ENCODE data around the gene HSD11B1.

The HSD11B1 gene

GRCh38 chr1:209728466-209728865, 23.8 kb downstream of the HSD11B1 start:
- no peak for DNase-seq

GRCh38 chr1:209729436-209729835, 24.8 kb downstream of the HSD11B1 start:
- no peak for DNase-seq

GRCh38 chr1:209732725-209733124, 28.1 kb downstream of the HSD11B1 start:
- no peak for DNase-seq

- no peak for DNase-seq
These were observed 29.0 kb downstream of the HSD11B1 start for GRCh38 chr1:209733409-209734192.

GRCh38 chr1:209736490-209737117, 32.0 kb downstream of the HSD11B1 start:
- DNase-seq = no peak

GRCh38 chr1:209737118-209737505, 32.5 kb downstream of the HSD11B1 start:
- DNase-seq = no peak

GRCh38 chr1:209738270-209738669, 33.6 kb downstream of the HSD11B1 start:
- no peak for DNase-seq

GRCh38 chr1:209741193-209741592, 36.5 kb downstream of the HSD11B1 start:
- DNase-seq = no peak

GRCh38 chr1:209741889-209742288, 37.2 kb downstream of the HSD11B1 start:
- no peak for DNase-seq

- no peak for DNase-seq
These were observed 37.9 kb downstream of the HSD11B1 start for GRCh38 chr1:209742409-209743144.

- no peak for DNase-seq
These were observed 38.5 kb downstream of the HSD11B1 start for GRCh38 chr1:209743145-209743482.

GRCh38 chr1:209746451-209747165, 42.0 kb downstream of the HSD11B1 start:
- no peak for DNase-seq

- peak; percentile 80 for DNase-seq
These were observed 43.1 kb downstream of the HSD11B1 start for GRCh38 chr1:209747580-209748262.

GRCh38 chr1:209748620-209749019, 44.0 kb downstream of the HSD11B1 start:
- no peak for DNase-seq

- no peak for DNase-seq
These were observed 44.6 kb downstream of the HSD11B1 start for GRCh38 chr1:209749205-209749604.

GRCh38 chr1:209749670-209750323, 45.2 kb downstream of the HSD11B1 start:
- DNase-seq = no peak

GRCh38 chr1:209751627-209752231, 47.1 kb downstream of the HSD11B1 start:
- no peak for DNase-seq

GRCh38 chr1:209752890-209753289, 48.2 kb downstream of the HSD11B1 start:
- no peak for DNase-seq

- DNase-seq = no peak
These were observed 50.6 kb downstream of the HSD11B1 start for GRCh38 chr1:209755256-209755655.

GRCh38 chr1:209755926-209756614, 51.4 kb downstream of the HSD11B1 start, which contains the start of gene TRAF3IP3:
Gene TRAF3IP3 (plus strand): TSS chr1:209756053. CDS start chr1:209760040, 3,987 bp downstream.
- DNase-seq = peak; percentile 69
